GM12891 (cell line): ENCODE measurements around the gene ADM2.

Source experiments
- DNase-seq: peaks from one replicate; pipeline ENCODE4 v3.0.0; 2011; ENCODE audit warnings: low spot score; ENCODE audit not compliant: insufficient read length
- FAIRE-seq: peaks from 2 replicates; lab custom pipeline; 2011; peaks lifted over from hg19 to GRCh38; lab: Jason Lieb, UNC
- PAX5 ChIP-seq: IDR thresholded peaks from 2 replicates; pipeline ENCODE4 v1.6.1; 2011; ENCODE audit warnings: low read length, moderate library complexity, mild to moderate bottlenecking; ENCODE audit not compliant: insufficient read depth, severe bottlenecking
- POLR2A ChIP-seq: IDR thresholded peaks from 2 replicates; pipeline ENCODE4 v1.6.1; 2011; ENCODE audit warnings: low read depth, low read length, control low read depth
- POLR2AphosphoS5 ChIP-seq: IDR thresholded peaks from 2 replicates; pipeline ENCODE4 v1.6.1; 2011; ENCODE audit warnings: low read depth, low read length, control low read depth
- POU2F2 ChIP-seq: IDR thresholded peaks from 2 replicates; pipeline ENCODE4 v1.6.1; 2011; ENCODE audit warnings: low read depth, mild to moderate bottlenecking, control low read depth, low read length, moderate library complexity
- SPI1 ChIP-seq: IDR thresholded peaks from 2 replicates; pipeline ENCODE4 v1.6.1; 2011; ENCODE audit warnings: low read depth, low read length, control low read depth
- TAF1 ChIP-seq: IDR thresholded peaks from 2 replicates; pipeline ENCODE4 v1.6.1; 2011; ENCODE audit warnings: low read depth, low read length, control low read depth

The ADM2 gene

GRCh38 chr22:50528682-50529415 is 47.5 kb downstream of the ADM2 start:
- FAIRE-seq (peak; percentile 23), DNase-seq (no peak)
- TF ChIP-seq POU2F2 (no peak), POLR2A (peak; percentile 59; the same call in 1 of the 2 replicates), PAX5 (no peak)

- no peak for FAIRE-seq
- TF ChIP-seq POU2F2 (no peak), TAF1 (no peak), SPI1 (no peak), PAX5 (no peak), POLR2AphosphoS5 (no peak), POLR2A (no peak; the same call in none of the 2 replicates)
- no peak for DNase-seq
Observed at GRCh38 chr22:50529416-50529896, 48.1 kb downstream of the ADM2 start.

GRCh38 chr22:50529897-50530579 is 48.7 kb downstream of the ADM2 start, which contains the start of gene TYMP:
Gene TYMP, minus strand, starts transcription at chr22:50530012. Its CDS starts 303 bp downstream, at chr22:50529709.
- TF ChIP-seq TAF1 (peak; percentile 59; the same call in 1 of the 2 replicates), SPI1 (no peak), POLR2AphosphoS5 (peak; percentile 61; the same call in 1 of the 2 replicates), POU2F2 (peak; percentile 35), POLR2A (no peak; the same call in 1 of the 2 replicates), PAX5 (no peak)
- DNase-seq (peak; percentile 65), FAIRE-seq (no peak)

GRCh38 chr22:50530580-50530876 is 49.2 kb downstream of the ADM2 start:
- FAIRE-seq = no peak
- TF ChIP-seq PAX5 = no peak
- no peak for TF ChIP-seq POLR2AphosphoS5
- TF ChIP-seq SPI1 = no peak

GRCh38 chr22:50530877-50531545 is 49.7 kb downstream of the ADM2 start:
- TF ChIP-seq PAX5 (no peak), POLR2A (peak; percentile 75), POLR2AphosphoS5 (peak; percentile 88)
- FAIRE-seq = no peak
- DNase-seq = peak; percentile 69

More at GRCh38 chr22:50530580-50530876, 49.2 kb downstream of the ADM2 start:
- DNase-seq = no peak

GRCh38 chr22:50531546-50531961 is 50.2 kb downstream of the ADM2 start:
- TF ChIP-seq TAF1 (peak; percentile 55), POLR2AphosphoS5 (0 out of 2 replicates have a peak, but pooled peaks have one; percentile 49), SPI1 (no peak), PAX5 (no peak), POLR2A (peak; percentile 53), POU2F2 (0 out of 2 replicates have a peak, but pooled peaks have one; percentile 26)
- FAIRE-seq (peak; percentile 98), DNase-seq (peak; percentile 52)

- DNase-seq = peak; percentile 13
- TF ChIP-seq TAF1 (peak; percentile 27; the same call in 1 of the 2 replicates), POU2F2 (peak; percentile 47; the same call in 1 of the 2 replicates), PAX5 (no peak), POLR2A (peak; percentile 50)
- FAIRE-seq = peak; percentile 28
Observed at GRCh38 chr22:50531962-50532674, 50.8 kb downstream of the ADM2 start.

- no peak for DNase-seq
- TF ChIP-seq POLR2AphosphoS5 (no peak), PAX5 (no peak), SPI1 (no peak), POLR2A (no peak), POU2F2 (no peak), TAF1 (no peak)
- FAIRE-seq = peak; percentile 69
Observed at GRCh38 chr22:50532824-50533796, 51.8 kb downstream of the ADM2 start.
